ENCODE data around the gene ZFYVE21.

- TF ChIP-seq CTCF (IDR thresholded peaks at IDR 0.05) (no peak), POLR2A (IDR thresholded peaks at IDR 0.05) (no peak)
Measured at GRCh38 chr14:103703433-103704385, 11.9 kb upstream of the ZFYVE21 start.
